Suprapubic skin (tissue), 4 donors: ENCODE data around the gene COL12A1. TPM values are rescaled to one million over a fixed set of nuclear protein-coding genes. Genes with fewer than 3 reads are reported as not detected.

ENCODE experiments used
- DNase-seq, 2 donors: peaks; one replicate each; pipeline ENCODE4 v3.0.0-alpha.2; 2019; ENCODE audit warnings: low spot score in 2 of 2
- H3K27ac ChIP-seq: fragments of 200-600 bp; sonication (generic); one replicate; pipeline ENCODE4 v1.5.1; 2019
- H3K27me3 ChIP-seq: fragments of 200-600 bp; sonication (generic); one replicate; pipeline ENCODE4 v1.5.1; 2019
- H3K36me3 ChIP-seq: fragments of 200-600 bp; sonication (generic); one replicate; pipeline ENCODE4 v1.5.1; 2019
- H3K4me1 ChIP-seq: fragments of 200-600 bp; sonication (generic); one replicate; pipeline ENCODE4 v1.5.1; 2019
- H3K4me3 ChIP-seq: fragments of 200-600 bp; sonication (generic); one replicate; pipeline ENCODE4 v1.5.1; 2019; ENCODE audit warnings: mild to moderate bottlenecking
- H3K9me3 ChIP-seq: fragments of 200-600 bp; sonication (generic); one replicate; pipeline ENCODE4 v1.5.1; 2019
- CTCF ChIP-seq, 2 donors: fragments of 200-600 bp in 1 of 2; fragments of 450-650 bp in 1 of 2; sonication (generic) in 1 of 2; IDR thresholded peaks; one replicate each; pipeline ENCODE4 v1.5.1; 2016 to 2019; ENCODE audit warnings: antibody characterized with exemption in 2 of 2, mild to moderate bottlenecking in 1 of 2, moderate library complexity in 1 of 2
- EP300 ChIP-seq: sonication (generic); formaldehyde crosslinking; IDR thresholded peaks from one replicate; pipeline ENCODE4 v1.6.1; 2017; ENCODE audit warnings: antibody characterized with exemption
- POLR2A ChIP-seq, 2 donors: fragments of 450-650 bp; IDR thresholded peaks; one replicate each; pipeline ENCODE4 v1.6.1; 2017; ENCODE audit warnings: antibody characterized with exemption in 2 of 2, mild to moderate bottlenecking in 2 of 2, moderate library complexity in 2 of 2
- POLR2AphosphoS5 ChIP-seq, 3 donors: sonication (generic); formaldehyde crosslinking; IDR thresholded peaks; one replicate each; pipeline ENCODE4 v1.6.1; 2017; ENCODE audit warnings: antibody characterized with exemption in 3 of 3
- WGBS: methylation state at CpG from one replicate; pipeline ENCODE4 v1.1.5; 2018; 5-methylcytosine and 5-hydroxymethylcytosine counted together
- total RNA-seq, 4 donors: library from RNA; depleted of rRNA; stranded (reverse); fragments of >200 nt; gene quantifications; one replicate each; pipeline ENCODE4 v1.1.0, GENCODE V29; 2016

COL12A1 gene
- total RNA-seq, 4 donors from 2014 or later, result 41.2 to 47.2 (median 44.1) TPM

- Histone ChIP-seq H3K36me3 (no peaks in the 10 kb centered on the region), H3K27ac (no peak overlapping the region), H3K4me1 (no peaks in the 10 kb centered on the region), H3K9me3 (no peaks in the 10 kb centered on the region), H3K27me3 (no peaks in the 10 kb centered on the region), H3K4me3 (no peak overlapping the region)
- no peak for DNase-seq
- TF ChIP-seq EP300 (no peak), POLR2AphosphoS5 (IDR thresholded peaks at IDR 0.05) (no peak), CTCF (IDR thresholded peaks at IDR 0.05) (no peak), POLR2A (IDR thresholded peaks at IDR 0.05) (no peak)
Measured at GRCh38 chr6:75049308-75049707, 156.5 kb downstream of the COL12A1 start.

- DNase-seq, result no peak
- Histone ChIP-seq H3K36me3 (no peaks in the 10 kb centered on the region), H3K9me3 (peaks cover 6% of the 10 kb centered on the region), H3K27ac (no peak overlapping the region), H3K27me3 (no peaks in the 10 kb centered on the region), H3K4me3 (no peak overlapping the region), H3K4me1 (no peaks in the 10 kb centered on the region)
- no peak for TF ChIP-seq CTCF (IDR thresholded peaks at IDR 0.05)
- no peak for TF ChIP-seq POLR2AphosphoS5 (IDR thresholded peaks at IDR 0.05)
- TF ChIP-seq EP300, result no peak
- no peak for TF ChIP-seq POLR2A (IDR thresholded peaks at IDR 0.05)
Measured at GRCh38 chr6:75044846-75045245, 161.0 kb downstream of the COL12A1 start.

- no peak for DNase-seq
- H3K4me1 ChIP-seq, result no peaks in the 10 kb centered on the region
- no peaks in the 10 kb centered on the region for H3K36me3 ChIP-seq
- TF ChIP-seq POLR2A (IDR thresholded peaks at IDR 0.05) (no peak), POLR2AphosphoS5 (IDR thresholded peaks at IDR 0.05) (no peak), EP300 (no peak), CTCF (IDR thresholded peaks at IDR 0.05) (no peak)
- H3K4me3 ChIP-seq, result no peak overlapping the region
- 89% methylated on average over 2 of the region's 2 CpGs for WGBS
- H3K9me3 ChIP-seq, result peaks cover 6% of the 10 kb centered on the region
- H3K27me3 ChIP-seq, result no peaks in the 10 kb centered on the region
- no peak overlapping the region for H3K27ac ChIP-seq
Measured at GRCh38 chr6:75041381-75041780, 164.5 kb downstream of the COL12A1 start.

Other genes starting within 250 kb of the COL12A1 start
- 100 to 1,000 TPM; 110 to 303 (median 209) TPM for gene COX7A2, start 37.7 kb upstream of the COL12A1 start, total RNA-seq
- gene TMEM30A, start 78.7 kb upstream of the COL12A1 start, total RNA-seq, result 10 to 100 TPM; 30.5 to 50.0 (median 38.2) TPM